VCaP (cell line): ENCODE measurements around the gene SRCIN1.

Source experiments
- H3K27ac ChIP-seq: fragments of 450-650 bp; 2 replicates; pipeline ENCODE4 v1.5.1; 2017
- CTCF ChIP-seq: fragments of 450-650 bp; conservative IDR thresholded peaks from 2 replicates; pipeline ENCODE4 v1.5.1; 2017; ENCODE audit warnings: mild to moderate bottlenecking, moderate library complexity

The SRCIN1 gene

GRCh38 chr17:38606646-38607611, 1.2 kb upstream of the SRCIN1 start:
- peak overlapping the region; percentile 88 for H3K27ac ChIP-seq
- TF ChIP-seq CTCF: no peak; the same call in 1 of the 2 replicates

GRCh38 chr17:38605411-38605840, 326 bp downstream of the SRCIN1 start:
- no peak for TF ChIP-seq CTCF
- peak overlapping the region; percentile 88 for H3K27ac ChIP-seq

- TF ChIP-seq CTCF: peak; percentile 55
- peak overlapping the region; percentile 88 for H3K27ac ChIP-seq
Observed at GRCh38 chr17:38604479-38605403, 1.0 kb downstream of the SRCIN1 start.

- no peak for TF ChIP-seq CTCF
- H3K27ac ChIP-seq: no peak overlapping the region
Observed at GRCh38 chr17:38603786-38604478, 1.8 kb downstream of the SRCIN1 start.

GRCh38 chr17:38602956-38603785, 2.6 kb downstream of the SRCIN1 start:
- TF ChIP-seq CTCF: no peak
- H3K27ac ChIP-seq: no peak overlapping the region

GRCh38 chr17:38602453-38602852, 3.3 kb downstream of the SRCIN1 start:
- no peak for TF ChIP-seq CTCF
- peak overlapping the region; percentile 5; the same call in 1 of the 2 replicates for H3K27ac ChIP-seq
